Endothelial cell (in vitro differentiated cells): ENCODE results near the gene TRIO. TPM values are rescaled to one million over a fixed set of nuclear protein-coding genes. Genes with fewer than 3 reads are reported as not detected.

ENCODE experiments used
- DNase-seq: peaks from one replicate; pipeline ENCODE4 v3.0.0; 2021; ENCODE audit warnings: low spot score
- H3K27ac Mint-ChIP-seq: one replicate; pipeline ENCODE4 v1.8.0; 2021; ENCODE audit warnings: mixed read lengths, inconsistent platforms; ENCODE audit not compliant: unreplicated experiment
- H3K27me3 Mint-ChIP-seq: one replicate; pipeline ENCODE4 v1.8.0; 2021; ENCODE audit warnings: mild to moderate bottlenecking, moderate library complexity, mixed read lengths, inconsistent platforms; ENCODE audit not compliant: unreplicated experiment
- H3K36me3 Mint-ChIP-seq: one replicate; pipeline ENCODE4 v1.8.0; 2021; ENCODE audit warnings: mild to moderate bottlenecking, low read depth, mixed read lengths, inconsistent platforms; ENCODE audit not compliant: unreplicated experiment
- H3K4me1 Mint-ChIP-seq: one replicate; pipeline ENCODE4 v1.8.0; 2021; ENCODE audit warnings: mild to moderate bottlenecking, mixed read lengths, inconsistent platforms; ENCODE audit not compliant: unreplicated experiment
- H3K4me3 Mint-ChIP-seq: one replicate; pipeline ENCODE4 v1.8.0; 2021; ENCODE audit warnings: mild to moderate bottlenecking, mixed read lengths, inconsistent platforms; ENCODE audit not compliant: unreplicated experiment
- H3K9me3 Mint-ChIP-seq: one replicate; pipeline ENCODE4 v1.8.0; 2021; ENCODE audit warnings: mixed read lengths, inconsistent platforms; ENCODE audit not compliant: unreplicated experiment
- CTCF ChIP-seq: fragments of 200-600 bp; sonication (generic); IDR thresholded peaks from one replicate; pipeline ENCODE4 v1.5.0; 2021; ENCODE audit warnings: antibody characterized with exemption; ENCODE audit not compliant: unreplicated experiment
- total RNA-seq: library from RNA; stranded (reverse); fragmentation: NEBNext Ultra II Directional; extraction: Animal tissue kit (Norgen Biotek cat#: 25700); gene quantifications from one replicate; pipeline ENCODE4 v1.2.1, GENCODE V29; 2021; ENCODE audit not compliant: unreplicated experiment

Gene TRIO
- total RNA-seq, 1 donor from 2014 or later, result 229 TPM

GRCh38 chr5:14128079-14128478 is 15.1 kb upstream of the TRIO start:
- no peaks in the 10 kb centered on the region for H3K9me3 Mint-ChIP-seq
- no peak for DNase-seq
- H3K27ac Mint-ChIP-seq, result no peak overlapping the region
- no peak for TF ChIP-seq CTCF
- no peaks in the 10 kb centered on the region for H3K36me3 Mint-ChIP-seq
- H3K4me1 Mint-ChIP-seq, result no peaks in the 10 kb centered on the region
- peaks cover 5% of the 10 kb centered on the region for H3K27me3 Mint-ChIP-seq
- H3K4me3 Mint-ChIP-seq, result no peak overlapping the region

GRCh38 chr5:14129123-14129522 is 14.0 kb upstream of the TRIO start:
- Mint-ChIP-seq H3K9me3 (no peaks in the 10 kb centered on the region), H3K36me3 (no peaks in the 10 kb centered on the region), H3K4me1 (no peaks in the 10 kb centered on the region), H3K27ac (no peak overlapping the region), H3K4me3 (no peak overlapping the region), H3K27me3 (peaks cover 5% of the 10 kb centered on the region)
- TF ChIP-seq CTCF, result no peak
- no peak for DNase-seq

DNA sequence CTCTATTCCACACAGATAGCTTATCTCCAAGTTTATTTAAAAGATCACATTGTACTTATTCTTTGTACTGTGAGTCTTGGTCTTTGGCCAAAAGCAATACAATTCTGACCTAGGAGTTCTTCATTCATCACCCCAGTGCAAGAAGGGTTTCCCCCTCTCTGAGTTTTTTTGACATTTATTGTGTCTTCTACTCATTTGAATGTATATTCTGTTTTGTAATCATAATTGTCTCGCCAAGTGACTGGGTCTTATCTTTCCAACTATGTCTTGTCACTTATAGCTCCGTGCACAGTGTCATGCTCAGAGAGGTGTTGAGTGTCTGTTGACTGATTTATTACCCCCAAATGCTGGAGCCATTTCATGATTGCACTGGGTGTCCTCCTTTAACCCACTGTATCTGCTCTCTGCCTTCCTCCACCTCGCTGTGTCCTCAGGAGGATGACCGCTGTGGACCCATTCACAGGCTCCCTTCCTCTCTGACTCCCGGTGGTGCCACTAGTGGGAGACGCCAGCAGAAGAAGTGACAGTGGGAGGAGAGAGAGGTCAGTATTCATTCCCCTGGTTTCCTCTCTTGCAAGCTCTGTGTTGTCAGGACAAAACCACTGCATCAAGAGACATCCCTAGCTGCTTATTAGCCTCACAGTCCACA is 11.2 kb upstream of the TRIO start:
- no peak overlapping the region for H3K4me3 Mint-ChIP-seq
- H3K27me3 Mint-ChIP-seq, result peaks cover 9% of the 10 kb centered on the region
- TF ChIP-seq CTCF, result no peak
- no peaks in the 10 kb centered on the region for H3K9me3 Mint-ChIP-seq
- DNase-seq, result no peak
- H3K4me1 Mint-ChIP-seq, result no peaks in the 10 kb centered on the region
- H3K36me3 Mint-ChIP-seq, result no peaks in the 10 kb centered on the region
- no peak overlapping the region for H3K27ac Mint-ChIP-seq

DNA sequence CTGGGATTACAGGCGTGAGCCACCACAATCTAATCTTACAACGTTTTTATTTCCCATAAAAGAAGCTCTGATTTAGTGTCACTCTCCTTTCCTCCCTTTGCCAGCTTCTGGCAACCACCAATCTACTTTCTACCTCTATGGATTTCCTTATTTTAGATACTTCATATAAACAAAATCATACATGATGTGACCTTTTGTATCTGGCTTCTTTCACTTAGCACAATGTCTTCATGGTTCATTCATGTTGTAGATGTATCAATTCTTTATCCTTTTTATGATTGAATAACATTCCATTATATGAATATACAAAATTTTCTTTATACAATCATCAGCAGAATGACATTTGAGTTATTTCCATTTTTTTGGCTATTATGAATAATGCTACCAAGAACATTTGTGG is 9.7 kb upstream of the TRIO start:
- no peak overlapping the region for H3K4me3 Mint-ChIP-seq
- no peak for TF ChIP-seq CTCF
- no peak for DNase-seq
- no peaks in the 10 kb centered on the region for H3K4me1 Mint-ChIP-seq
- no peaks in the 10 kb centered on the region for H3K36me3 Mint-ChIP-seq
- H3K27ac Mint-ChIP-seq, result no peak overlapping the region
- H3K27me3 Mint-ChIP-seq, result peaks cover 9% of the 10 kb centered on the region
- H3K9me3 Mint-ChIP-seq, result no peaks in the 10 kb centered on the region

DNA sequence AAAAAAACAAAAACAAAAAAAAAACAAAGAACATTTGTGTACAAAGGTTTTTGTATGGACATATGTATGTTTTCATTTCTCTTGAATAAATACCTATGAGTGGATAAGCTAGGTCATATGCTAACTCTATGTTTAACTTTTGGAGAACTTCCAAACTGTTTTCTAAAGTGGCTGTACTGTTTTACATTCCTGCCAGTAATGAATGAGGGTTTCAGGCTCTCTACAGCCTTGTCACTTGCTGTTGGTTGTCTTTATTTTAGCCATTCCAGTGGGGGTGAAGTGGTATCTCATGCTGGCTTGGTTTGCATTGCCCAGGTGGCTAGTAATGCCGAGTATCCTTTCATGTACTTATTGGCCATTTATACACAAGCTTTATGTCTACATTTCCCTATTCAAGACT is 9.1 kb upstream of the TRIO start:
- Mint-ChIP-seq H3K4me1 (no peaks in the 10 kb centered on the region), H3K36me3 (no peaks in the 10 kb centered on the region), H3K9me3 (no peaks in the 10 kb centered on the region), H3K27ac (no peak overlapping the region), H3K27me3 (peaks cover 11% of the 10 kb centered on the region), H3K4me3 (no peak overlapping the region)
- TF ChIP-seq CTCF, result no peak
- DNase-seq, result no peak
